ENCODE results near the gene NCS1. TPM values are rescaled to one million over a fixed set of nuclear protein-coding genes. Genes with fewer than 3 reads are reported as not detected.

NCS1 gene
- total and polyA plus RNA-seq, 2 of the 8 experiments (the other 6 are each of a cell fraction or from before 2014, with no cell fraction given), result 34.7 to 47.6 TPM

DNA sequence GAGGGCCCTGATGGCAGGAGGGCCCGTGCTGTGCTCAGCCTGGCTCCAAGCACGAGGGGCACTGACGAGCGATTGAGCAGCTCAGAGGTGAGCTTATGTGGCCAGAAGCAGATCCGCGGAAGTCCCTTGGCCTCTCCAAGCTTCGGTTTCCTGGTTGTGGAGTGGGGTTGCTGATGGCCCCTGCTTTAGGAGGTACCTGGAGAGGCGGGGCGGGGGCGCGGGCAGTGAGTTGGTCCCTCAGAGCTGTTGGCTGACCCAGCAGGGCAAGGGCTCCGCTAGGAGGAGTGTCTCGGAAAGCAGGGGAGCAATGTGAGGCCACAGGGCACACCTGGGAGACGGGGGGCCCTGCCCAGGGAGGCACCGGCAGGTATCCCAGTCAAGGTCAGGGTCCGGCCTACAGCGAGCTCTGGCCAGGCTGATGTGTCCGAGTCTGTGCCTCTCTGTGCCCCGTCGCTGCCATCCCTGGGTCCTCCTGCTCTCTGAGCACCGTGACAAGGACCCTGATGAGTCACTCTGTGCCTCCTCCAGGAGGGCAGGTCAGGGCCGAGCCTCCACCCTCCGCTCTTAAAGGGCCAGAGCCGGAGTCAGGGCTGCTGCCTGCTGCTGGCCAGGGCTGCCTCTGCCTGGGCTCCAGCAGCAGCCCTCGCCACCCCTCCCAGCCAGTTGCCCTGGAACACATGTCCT is 14.8 kb downstream of the NCS1 start:
- DNase-seq (ENCODE audit: low read depth in 1 of 2, low spot score in 2 of 2) (peak; percentile 39 to 75), FAIRE-seq (no peak)
- Histone ChIP-seq H3K23ac (ENCODE audit: insufficient read length) (no peak overlapping the region), H4K91ac (replicated peaks; ENCODE audit: insufficient read length, low read length) (peak overlapping the region; percentile 8), H3K79me2 (ENCODE audit: control insufficient read depth in 1 of 2, insufficient read depth in 2 of 2, low read length in 2 of 2) (peaks cover 0 to 26% of the 10 kb centered on the region in 2 experiments; a peak in 2 of 4 replicates), H2BK20ac (ENCODE audit: low read length) (peak overlapping the region; percentile 29; the same call in 1 of the 2 replicates), H3K9ac (replicated peaks in 1 of 4; ENCODE audit: extremely low read depth in 1 of 4, low read depth in 3 of 4, low read length in 3 of 4) (no peak overlapping the region), H2AK5ac (ENCODE audit: low read depth, low read length) (no peak overlapping the region), H3K36me3 (ENCODE audit: control insufficient read depth in 2 of 4, insufficient read depth in 4 of 4, low read length in 3 of 4) (no peaks in the 10 kb centered on the region), H3K4me2 (ENCODE audit: insufficient read depth in 1 of 2, low read depth in 2 of 2, low read length in 2 of 2) (peak overlapping the region; percentile 27 to 45; a peak in 2 of 4 replicates), H4K5ac (ENCODE audit: insufficient read length, low read depth, low read length) (no peak overlapping the region), H2AFZ (ENCODE audit: low read length) (no peak overlapping the region), H3K18ac (ENCODE audit: extremely low read depth, low read length) (peak overlapping the region; percentile 81), H4K20me1 (replicated peaks in 1 of 2; ENCODE audit: control insufficient read depth in 1 of 2, insufficient read depth in 2 of 2, low read length in 2 of 2) (peaks cover 1 to 6% of the 10 kb centered on the region in 2 experiments), H4K8ac (ENCODE audit: extremely low read depth, insufficient read depth, low read length) (peak overlapping the region; percentile 19), H3K4me1 (replicated peaks in 1 of 4; ENCODE audit: control insufficient read depth in 3 of 4, insufficient read depth in 4 of 4, low read length in 3 of 4) (peaks cover 0 to 44% (median 35%) of the 10 kb centered on the region in 4 experiments; a peak in 6 of 7 replicates), H3K27ac (ENCODE audit: low read depth, low read length) (no peak overlapping the region), H2BK5ac (ENCODE audit: low read depth, low read length) (peak overlapping the region; percentile 67), H3K9me3 (ENCODE audit: insufficient read depth in 2 of 2, low read depth in 1 of 2, low read length in 1 of 2) (no peaks in the 10 kb centered on the region), H3K4me3 (ENCODE audit: extremely low read depth in 1 of 4, insufficient read depth in 2 of 4, low read depth in 3 of 4, low read length in 4 of 4) (no peak overlapping the region), H3K14ac (ENCODE audit: insufficient read length) (no peak overlapping the region), H2BK15ac (ENCODE audit: low read length) (peak overlapping the region; percentile 74; the same call in 1 of the 2 replicates), H2BK12ac (ENCODE audit: low read depth, low read length) (peak overlapping the region; percentile 79; the same call in 1 of the 2 replicates), H3K56ac (replicated peaks; ENCODE audit: insufficient read length, low read depth, low read length) (no peak overlapping the region), H2BK120ac (replicated peaks; ENCODE audit: low read depth, low read length) (no peak overlapping the region), H3K4ac (replicated peaks; ENCODE audit: insufficient read length, low read depth, low read length) (no peak overlapping the region), H3K79me1 (ENCODE audit: low read depth, low read length) (peaks cover 23% of the 10 kb centered on the region), H3K27me3 (replicated peaks in 1 of 4; ENCODE audit: control insufficient read depth in 3 of 4, extremely low read depth in 1 of 4, insufficient read depth in 3 of 4, low read length in 3 of 4) (no peaks in the 10 kb centered on the region), H3K23me2 (ENCODE audit: low read depth, low read length) (no peaks in the 10 kb centered on the region)
- CTCF ChIA-PET (ENCODE audit: partially characterized antibody), result interaction anchor here (0.8 to 4.9 kb wide), 10 partner anchors 8 to 129 kb away, joined by 3 to 20 read pairs (median 4); no protein-coding TSS in a partner anchor
- TF ChIP-seq SP4 (IDR thresholded peaks at IDR 0.05; ENCODE audit: low read length) (no peak), SUZ12 (IDR thresholded peaks at IDR 0.05; ENCODE audit: low read length) (no peak), SIX5 (IDR thresholded peaks at IDR 0.05; ENCODE audit: low read depth, low read length) (no peak), ASH2L (IDR thresholded peaks at IDR 0.05; ENCODE audit: low read length) (no peak), JUND (IDR thresholded peaks at IDR 0.05; ENCODE audit: low read length) (peak; percentile 83; the same call in 1 of the 2 replicates), FOSL1 (IDR thresholded peaks at IDR 0.05; ENCODE audit: insufficient read depth, low read depth, low read length) (no peak), GABPA (IDR thresholded peaks at IDR 0.05; ENCODE audit: borderline replicate concordance, insufficient read depth, low read length) (peak; percentile 33; the same call in 1 of the 2 replicates), GTF2F1 (IDR thresholded peaks at IDR 0.05; ENCODE audit: borderline replicate concordance, low read depth, low read length) (no peak), TAF1 (IDR thresholded peaks at IDR 0.05; ENCODE audit: low read depth, low read length) (no peak)
- TF ChIP-seq, protein P1, sequence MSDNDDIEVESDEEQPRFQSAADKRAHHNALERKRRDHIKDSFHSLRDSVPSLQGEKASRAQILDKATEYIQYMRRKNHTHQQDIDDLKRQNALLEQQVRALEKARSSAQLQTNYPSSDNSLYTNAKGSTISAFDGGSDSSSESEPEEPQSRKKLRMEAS (IDR thresholded peaks at IDR 0.05), result 0 out of 2 replicates have a peak, but pooled peaks have one; percentile 28
- WGBS, 2 experiments (ENCODE audit: extremely low coverage in 1 of 2, insufficient coverage in 1 of 2, insufficient read length in 1 of 2, insufficient replicate concordance in 2 of 2, low coverage in 1 of 2, low lambda C conversion rate in 2 of 2, missing lambda C conversion rate in 1 of 2), result 68% methylated on average over 22 of the region's 25 CpGs; no CpG with 5 or more reads in 1 of the 2 experiments
- POLR2A ChIA-PET (ENCODE audit: partially characterized antibody), result interaction anchor here (0.9 kb wide), 2 partner anchors 9 to 79 kb away, joined by 3 to 4 read pairs; no protein-coding TSS in a partner anchor

Data from H1 (cell line).